ENCODE measurements around the gene NDUFA13.

Gene NDUFA13

GRCh38 chr19:19540715-19541515 is 24.9 kb downstream of the NDUFA13 start:
- DNase-seq, result peak; percentile 86
- Mint-ChIP-seq H3K4me1 (peaks cover 27% of the 10 kb centered on the region), H3K27ac (no peak overlapping the region), H3K36me3 (ENCODE audit: low read depth) (no peaks in the 10 kb centered on the region), H3K9me3 (no peaks in the 10 kb centered on the region), H3K27me3 (peaks cover 19% of the 10 kb centered on the region), H3K4me3 (peak overlapping the region; percentile 55)
- ATAC-seq, result peak; percentile 78

DNA sequence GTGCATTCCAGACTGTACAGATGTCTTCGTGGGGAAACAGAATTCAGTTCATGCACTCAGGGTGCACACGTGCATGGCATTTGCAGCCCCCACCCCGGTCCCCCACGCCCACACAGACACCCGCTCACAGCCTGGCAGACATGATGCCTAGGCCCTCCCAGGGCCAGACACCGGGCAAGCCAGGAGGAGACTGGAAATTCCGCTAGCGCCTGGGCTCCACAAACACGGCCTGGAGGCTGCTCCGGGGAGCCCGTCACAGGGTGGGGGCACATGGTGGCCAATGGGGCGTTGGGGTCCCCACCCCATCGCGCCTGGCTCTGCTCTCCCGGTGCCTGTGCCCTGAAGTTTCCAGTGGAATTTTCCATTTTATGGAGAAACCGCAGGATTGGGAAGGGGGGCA is 25.6 kb downstream of the NDUFA13 start:
- no peak for ATAC-seq
- H3K27me3 Mint-ChIP-seq, result peaks cover 19% of the 10 kb centered on the region

GRCh38 chr19:19542507-19542906 is 26.5 kb downstream of the NDUFA13 start:
- no peak overlapping the region for H3K27ac Mint-ChIP-seq
- H3K9me3 Mint-ChIP-seq, result no peaks in the 10 kb centered on the region
- no peak for DNase-seq
- H3K27me3 Mint-ChIP-seq, result peaks cover 16% of the 10 kb centered on the region
- H3K4me1 Mint-ChIP-seq, result peaks cover 24% of the 10 kb centered on the region
- no peak for ATAC-seq
- H3K36me3 Mint-ChIP-seq (ENCODE audit: low read depth), result no peaks in the 10 kb centered on the region
- H3K4me3 Mint-ChIP-seq, result no peak overlapping the region

More for the DNA sequence above, 25.6 kb downstream of the NDUFA13 start:
- H3K27ac Mint-ChIP-seq, result no peak overlapping the region
- no peaks in the 10 kb centered on the region for H3K9me3 Mint-ChIP-seq
- no peak overlapping the region for H3K4me3 Mint-ChIP-seq
- H3K36me3 Mint-ChIP-seq (ENCODE audit: low read depth), result no peaks in the 10 kb centered on the region
- H3K4me1 Mint-ChIP-seq, result peaks cover 27% of the 10 kb centered on the region
- no peak for DNase-seq

DNA sequence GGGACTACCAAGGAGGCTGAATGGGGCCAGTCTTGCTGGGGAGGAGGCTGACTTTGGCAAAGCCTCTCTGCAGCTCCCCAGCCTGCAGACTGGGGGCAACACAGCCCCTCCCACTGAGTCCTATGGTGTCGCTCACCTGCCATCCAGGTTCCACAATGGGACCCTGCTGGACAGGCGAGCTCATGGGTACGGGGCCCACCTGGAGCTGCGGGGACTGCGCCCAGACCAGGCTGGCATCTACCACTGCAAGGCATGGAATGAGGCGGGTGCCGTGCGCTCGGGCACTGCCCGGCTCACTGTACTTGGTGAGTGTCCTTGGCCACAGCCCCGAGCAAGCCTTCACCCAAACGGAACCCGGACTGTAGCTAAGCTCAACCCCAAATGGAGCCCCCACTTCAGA is 27.1 kb downstream of the NDUFA13 start:
- Mint-ChIP-seq H3K4me3 (no peak overlapping the region), H3K9me3 (no peaks in the 10 kb centered on the region), H3K27me3 (peaks cover 12% of the 10 kb centered on the region), H3K4me1 (peaks cover 20% of the 10 kb centered on the region), H3K36me3 (ENCODE audit: low read depth) (no peaks in the 10 kb centered on the region), H3K27ac (no peak overlapping the region)
- DNase-seq (no peak), ATAC-seq (no peak)

DNA sequence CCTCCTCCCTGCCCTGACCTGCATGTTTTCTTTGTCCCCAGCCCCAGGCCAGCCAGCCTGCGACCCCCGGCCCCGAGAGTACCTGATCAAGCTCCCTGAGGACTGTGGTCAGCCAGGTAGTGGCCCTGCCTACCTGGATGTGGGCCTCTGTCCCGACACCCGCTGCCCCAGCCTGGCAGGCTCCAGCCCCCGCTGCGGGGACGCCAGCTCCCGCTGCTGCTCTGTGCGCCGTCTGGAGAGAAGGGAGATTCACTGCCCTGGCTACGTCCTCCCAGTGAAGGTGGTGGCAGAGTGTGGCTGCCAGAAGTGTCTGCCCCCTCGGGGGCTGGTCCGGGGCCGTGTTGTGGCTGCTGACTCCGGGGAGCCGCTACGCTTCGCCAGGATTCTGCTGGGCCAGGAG is 27.6 kb downstream of the NDUFA13 start:
- ATAC-seq, result no peak
- peaks cover 9% of the 10 kb centered on the region for H3K27me3 Mint-ChIP-seq
- no peaks in the 10 kb centered on the region for H3K9me3 Mint-ChIP-seq
- no peak overlapping the region for H3K27ac Mint-ChIP-seq
- no peak overlapping the region for H3K4me3 Mint-ChIP-seq
- DNase-seq, result no peak
- peaks cover 18% of the 10 kb centered on the region for H3K4me1 Mint-ChIP-seq
- H3K36me3 Mint-ChIP-seq (ENCODE audit: low read depth), result no peaks in the 10 kb centered on the region

DNA sequence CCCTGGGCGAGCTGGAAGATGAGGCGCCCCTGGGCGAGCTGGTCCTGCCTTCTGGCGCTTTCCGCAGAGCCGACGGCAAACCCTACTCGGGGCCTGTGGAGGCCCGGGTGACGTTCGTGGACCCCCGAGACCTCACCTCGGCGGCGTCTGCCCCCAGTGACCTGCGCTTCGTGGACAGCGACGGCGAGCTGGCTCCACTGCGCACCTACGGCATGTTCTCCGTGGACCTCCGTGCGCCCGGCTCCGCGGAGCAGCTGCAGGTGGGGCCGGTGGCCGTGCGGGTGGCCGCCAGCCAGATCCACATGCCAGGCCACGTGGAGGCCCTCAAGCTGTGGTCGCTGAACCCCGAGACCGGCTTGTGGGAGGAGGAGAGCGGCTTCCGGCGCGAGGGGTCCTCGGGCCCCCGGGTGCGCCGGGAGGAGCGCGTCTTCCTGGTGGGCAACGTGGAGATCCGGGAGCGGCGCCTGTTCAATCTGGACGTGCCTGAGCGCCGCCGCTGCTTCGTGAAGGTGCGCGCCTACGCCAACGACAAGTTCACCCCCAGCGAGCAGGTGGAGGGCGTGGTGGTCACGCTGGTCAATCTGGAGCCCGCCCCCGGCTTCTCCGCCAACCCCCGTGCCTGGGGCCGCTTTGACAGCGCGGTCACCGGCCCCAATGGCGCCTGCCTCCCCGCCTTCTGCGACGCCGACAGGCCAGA is 28.4 kb downstream of the NDUFA13 start:
- Mint-ChIP-seq H3K4me3 (no peak overlapping the region), H3K27me3 (peaks cover 8% of the 10 kb centered on the region), H3K27ac (no peak overlapping the region), H3K36me3 (ENCODE audit: low read depth) (no peaks in the 10 kb centered on the region), H3K4me1 (peaks cover 11% of the 10 kb centered on the region), H3K9me3 (no peaks in the 10 kb centered on the region)
- DNase-seq (no peak), ATAC-seq (no peak)

DNA sequence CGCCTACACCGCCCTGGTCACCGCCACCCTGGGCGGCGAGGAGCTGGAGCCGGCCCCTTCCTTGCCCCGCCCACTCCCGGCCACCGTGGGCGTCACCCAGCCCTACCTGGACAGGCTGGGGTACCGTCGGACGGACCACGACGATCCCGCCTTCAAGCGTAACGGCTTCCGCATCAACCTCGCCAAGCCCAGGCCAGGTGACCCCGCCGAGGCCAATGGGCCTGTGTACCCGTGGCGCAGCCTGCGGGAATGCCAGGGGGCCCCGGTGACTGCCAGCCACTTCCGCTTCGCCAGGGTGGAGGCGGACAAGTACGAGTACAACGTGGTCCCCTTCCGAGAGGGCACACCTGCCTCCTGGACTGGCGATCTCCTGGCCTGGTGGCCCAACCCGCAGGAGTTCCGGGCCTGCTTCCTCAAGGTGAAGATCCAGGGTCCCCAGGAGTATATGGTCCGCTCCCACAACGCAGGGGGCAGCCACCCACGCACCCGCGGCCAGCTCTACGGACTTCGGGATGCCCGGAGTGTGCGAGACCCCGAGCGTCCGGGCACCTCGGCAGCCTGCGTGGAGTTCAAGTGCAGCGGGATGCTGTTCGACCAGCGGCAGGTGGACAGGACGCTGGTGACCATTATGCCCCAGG is 29.0 kb downstream of the NDUFA13 start:
- ATAC-seq (no peak), DNase-seq (no peak)
- Mint-ChIP-seq H3K4me3 (no peak overlapping the region), H3K27ac (no peak overlapping the region), H3K36me3 (ENCODE audit: low read depth) (no peaks in the 10 kb centered on the region), H3K9me3 (no peaks in the 10 kb centered on the region), H3K27me3 (peaks cover 8% of the 10 kb centered on the region), H3K4me1 (peaks cover 11% of the 10 kb centered on the region)

DNA sequence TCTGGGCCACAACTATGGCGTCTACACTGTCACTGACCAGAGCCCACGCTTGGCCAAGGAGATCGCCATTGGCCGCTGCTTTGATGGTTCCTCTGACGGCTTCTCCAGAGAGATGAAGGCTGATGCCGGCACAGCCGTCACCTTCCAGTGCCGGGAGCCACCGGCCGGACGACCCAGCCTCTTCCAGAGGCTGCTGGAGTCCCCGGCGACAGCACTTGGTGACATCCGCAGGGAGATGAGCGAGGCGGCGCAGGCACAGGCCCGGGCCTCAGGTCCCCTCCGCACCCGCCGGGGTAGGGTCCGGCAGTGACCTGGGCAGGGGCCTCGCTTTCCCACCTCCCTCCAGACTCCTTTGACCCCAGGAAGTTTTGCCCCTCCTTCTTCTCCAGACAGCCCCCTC is 29.7 kb downstream of the NDUFA13 start:
- H3K27me3 Mint-ChIP-seq, result peaks cover 6% of the 10 kb centered on the region
- H3K36me3 Mint-ChIP-seq (ENCODE audit: low read depth), result no peaks in the 10 kb centered on the region
- H3K27ac Mint-ChIP-seq, result no peak overlapping the region
- ATAC-seq (no peak), DNase-seq (no peak)
- no peaks in the 10 kb centered on the region for H3K9me3 Mint-ChIP-seq
- H3K4me1 Mint-ChIP-seq, result peaks cover 9% of the 10 kb centered on the region
- no peak overlapping the region for H3K4me3 Mint-ChIP-seq

GRCh38 chr19:19546751-19547162 is 30.7 kb downstream of the NDUFA13 start:
- ATAC-seq (no peak), DNase-seq (no peak)
- Mint-ChIP-seq H3K4me1 (peaks cover 3% of the 10 kb centered on the region), H3K27ac (no peak overlapping the region), H3K36me3 (ENCODE audit: low read depth) (no peaks in the 10 kb centered on the region), H3K27me3 (peaks cover 5% of the 10 kb centered on the region), H3K9me3 (no peaks in the 10 kb centered on the region), H3K4me3 (no peak overlapping the region)

- Mint-ChIP-seq H3K4me1 (no peaks in the 10 kb centered on the region), H3K4me3 (no peak overlapping the region), H3K27me3 (peaks cover 3% of the 10 kb centered on the region), H3K27ac (no peak overlapping the region), H3K36me3 (ENCODE audit: low read depth) (no peaks in the 10 kb centered on the region), H3K9me3 (no peaks in the 10 kb centered on the region)
- DNase-seq, result no peak
- no peak for ATAC-seq
Observed at GRCh38 chr19:19547674-19548336, 31.8 kb downstream of the NDUFA13 start.

GRCh38 chr19:19548915-19549759 is 33.1 kb downstream of the NDUFA13 start:
- Mint-ChIP-seq H3K36me3 (ENCODE audit: low read depth) (no peaks in the 10 kb centered on the region), H3K9me3 (no peaks in the 10 kb centered on the region), H3K4me3 (no peak overlapping the region), H3K27me3 (peaks cover 3% of the 10 kb centered on the region), H3K4me1 (no peaks in the 10 kb centered on the region), H3K27ac (no peak overlapping the region)
- DNase-seq (no peak), ATAC-seq (no peak)

DNA sequence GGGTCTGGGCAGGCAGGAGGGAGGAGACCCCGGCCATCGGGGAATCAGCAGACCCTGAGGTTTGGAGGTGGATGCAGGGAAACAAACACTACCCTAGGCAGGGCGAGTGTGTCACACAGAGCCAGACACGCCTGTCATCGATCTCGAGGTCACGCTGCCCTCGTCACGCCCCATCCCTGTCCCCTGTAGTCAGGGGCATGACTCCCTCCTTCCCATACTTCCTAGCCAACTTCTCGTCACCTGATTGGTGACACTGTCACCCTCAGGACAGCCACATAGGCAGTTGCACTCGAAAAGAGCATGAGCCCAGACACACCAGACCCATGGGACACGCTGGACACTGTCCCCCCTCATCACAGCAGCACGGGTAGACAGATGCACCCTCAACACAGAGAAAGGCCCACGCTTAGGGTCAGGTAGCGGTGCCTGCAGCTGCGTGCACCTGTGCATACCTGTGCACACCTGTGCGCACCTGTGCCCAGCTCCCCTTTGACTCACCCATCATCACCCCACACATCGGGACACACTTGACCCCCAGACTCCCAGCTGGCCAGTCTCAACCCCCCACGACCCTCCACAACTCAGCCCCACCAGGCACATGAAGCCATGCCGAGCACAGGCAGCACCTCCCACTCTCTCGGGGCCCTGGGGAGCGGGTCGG is 33.9 kb downstream of the NDUFA13 start:
- ATAC-seq (no peak), DNase-seq (no peak)
- no peaks in the 10 kb centered on the region for H3K36me3 Mint-ChIP-seq (ENCODE audit: low read depth)
- H3K27me3 Mint-ChIP-seq, result peaks cover 3% of the 10 kb centered on the region
- H3K27ac Mint-ChIP-seq, result no peak overlapping the region
- no peaks in the 10 kb centered on the region for H3K9me3 Mint-ChIP-seq
- H3K4me3 Mint-ChIP-seq, result no peak overlapping the region
- no peaks in the 10 kb centered on the region for H3K4me1 Mint-ChIP-seq

GRCh38 chr19:19550485-19550929 is 34.5 kb downstream of the NDUFA13 start:
- no peak for DNase-seq
- Mint-ChIP-seq H3K4me3 (no peak overlapping the region), H3K27ac (no peak overlapping the region), H3K27me3 (peaks cover 3% of the 10 kb centered on the region), H3K36me3 (ENCODE audit: low read depth) (no peaks in the 10 kb centered on the region), H3K9me3 (no peaks in the 10 kb centered on the region), H3K4me1 (no peaks in the 10 kb centered on the region)
- no peak for ATAC-seq

All from activated naive CD8-positive, alpha-beta T cell treated with anti-CD3 and anti-CD28 coated beads, Interleukin-2, amount 50 U/mL, for 24 hours (primary cell).